SK-N-SH (cell line): ENCODE results near the gene CCDC18. TPM values are rescaled to one million over a fixed set of nuclear protein-coding genes. Genes with fewer than 3 reads are reported as not detected.

Experiments used
- CTCF ChIA-PET: fragments of 300-600, 350-600 bp; formaldehyde crosslinking; extraction: SDS; loops from one replicate; lab custom pipeline; 2021; lab: Yijun Ruan, JAX
- POLR2A ChIA-PET: fragments of 350-600 bp; sonication (Branson Sonifier 250); formaldehyde crosslinking; extraction: SDS; loops from one replicate; lab custom pipeline; 2020; ENCODE audit warnings: antibody characterized with exemption, inconsistent platforms; lab: Yijun Ruan, JAX
- DNase-seq: peaks from one replicate; pipeline ENCODE4 v3.0.0; 2012
- H2AFZ ChIP-seq: fragments of 200-600 bp; sonication (generic); 2 replicates; pipeline ENCODE4 v1.8.1; 2016; ENCODE audit warnings: antibody characterized with exemption, mild to moderate bottlenecking, low read depth
- H3F3A ChIP-seq: fragments of 200-600 bp; sonication (generic); replicated peaks from 2 replicates; pipeline ENCODE3; 2016; ENCODE audit warnings: antibody characterized with exemption, mild to moderate bottlenecking; ENCODE audit not compliant: insufficient read depth
- H3K27ac ChIP-seq, 2 experiments: fragments of 200-500 bp in 1 of 2; fragments of 200-600 bp in 1 of 2; sonication (Bioruptor generic) in 1 of 2; sonication (generic), shearing (Covaris generic) in 1 of 2; 2 replicates each; pipeline versions ENCODE4 v1.5.1 to v1.6.1; 2014 to 2016; ENCODE audit warnings: low read depth in 2 of 2, inconsistent platforms in 1 of 2, low read length in 1 of 2, mild to moderate bottlenecking in 1 of 2, mixed read lengths in 1 of 2
- H3K27me3 ChIP-seq: fragments of 200-600 bp; sonication (generic), shearing (Covaris generic); 2 replicates; pipeline ENCODE4 v1.6.1; 2016; ENCODE audit warnings: mixed run types; ENCODE audit not compliant: insufficient read depth
- H3K36me3 ChIP-seq, 2 experiments: fragments of 200-500 bp in 1 of 2; fragments of 200-600 bp in 1 of 2; sonication (Bioruptor generic) in 1 of 2; sonication (generic) in 1 of 2; replicated peaks in 1 of 2; 2 replicates each; pipeline versions ENCODE3 to v1.5.1; 2014 to 2016; ENCODE audit warnings: low read length in 1 of 2, mild to moderate bottlenecking in 1 of 2; ENCODE audit not compliant: insufficient read depth in 2 of 2, control insufficient read depth in 1 of 2
- H3K4me1 ChIP-seq, 2 experiments: fragments of 200-500 bp in 1 of 2; fragments of 200-600 bp in 1 of 2; sonication (Bioruptor generic) in 1 of 2; sonication (generic), shearing (Covaris generic) in 1 of 2; 2 replicates each; pipeline versions ENCODE4 v1.5.1 to v1.6.1; 2014 to 2016; ENCODE audit warnings: low read depth in 1 of 2, low read length in 1 of 2, mixed run types in 1 of 2; ENCODE audit not compliant: insufficient read depth in 2 of 2, control insufficient read depth in 1 of 2
- H3K4me2 ChIP-seq: fragments of 200-600 bp; sonication (generic), shearing (Covaris generic); 2 replicates; pipeline ENCODE4 v1.6.1; 2017; ENCODE audit warnings: mixed run types
- H3K4me3 ChIP-seq, 2 experiments: fragments of 200-500 bp in 1 of 2; fragments of 200-600 bp in 1 of 2; sonication (Bioruptor generic) in 1 of 2; sonication (generic), shearing (Covaris generic) in 1 of 2; 2 replicates each; pipeline versions ENCODE4 v1.5.1 to v1.8.1; 2014 to 2016; ENCODE audit warnings: low read depth in 2 of 2, inconsistent platforms in 1 of 2, low read length in 1 of 2, mild to moderate bottlenecking in 1 of 2, mixed read lengths in 1 of 2, moderate library complexity in 1 of 2
- H3K79me2 ChIP-seq: fragments of 200-600 bp; sonication (generic); 2 replicates; pipeline ENCODE4 v1.8.1; 2017; ENCODE audit warnings: mild to moderate bottlenecking; ENCODE audit not compliant: insufficient read depth
- H3K9ac ChIP-seq: fragments of 200-600 bp; sonication (generic); 2 replicates; pipeline ENCODE4 v1.6.1; 2017; ENCODE audit warnings: mixed run types
- H3K9me2 ChIP-seq: fragments of 200-600 bp; sonication (generic); 2 replicates; pipeline ENCODE4 v1.6.1; 2017; ENCODE audit warnings: mixed run types
- H3K9me3 ChIP-seq: fragments of 200-600 bp; sonication (generic); 2 replicates; pipeline ENCODE4 v1.6.1; 2017; ENCODE audit warnings: mixed run types, mild to moderate bottlenecking, moderate library complexity
- H4K20me1 ChIP-seq: fragments of 200-600 bp; sonication (generic); 2 replicates; pipeline ENCODE4 v1.6.1; 2017; ENCODE audit warnings: mild to moderate bottlenecking, mixed run types; ENCODE audit not compliant: insufficient read depth
- CHD2 ChIP-seq: fragments of 150-350 bp; IDR thresholded peaks from 2 replicates; pipeline ENCODE4 v1.6.1; 2018; ENCODE audit warnings: low read length; ENCODE audit not compliant: partially characterized antibody
- CTCF ChIP-seq: fragments of 200-600 bp; sonication (generic); IDR thresholded peaks from 2 replicates; pipeline ENCODE4 v1.6.1; 2017; ENCODE audit warnings: antibody characterized with exemption, mild to moderate bottlenecking, moderate library complexity
- ELF1 ChIP-seq: IDR thresholded peaks from 2 replicates; pipeline ENCODE4 v1.4.0; 2012
- EP300 ChIP-seq, 2 experiments: IDR thresholded peaks; 2 replicates each; pipeline versions ENCODE4 v1.4.0 to v1.6.1; 2012; ENCODE audit warnings: borderline replicate concordance in 1 of 2, low read depth in 1 of 2, low read length in 1 of 2
- MAX ChIP-seq: IDR thresholded peaks from 2 replicates; pipeline ENCODE4 v1.4.0; 2012; ENCODE audit warnings: low read depth
- NFIC ChIP-seq: IDR thresholded peaks from 2 replicates; pipeline ENCODE4 v1.4.0; 2012; ENCODE audit warnings: borderline replicate concordance
- POLR2AphosphoS5 ChIP-seq: IDR thresholded peaks from 2 replicates; pipeline ENCODE4 v1.6.1; 2012; ENCODE audit warnings: low read depth, low read length
- RCOR1 ChIP-seq: fragments of 150-350 bp; IDR thresholded peaks from 2 replicates; pipeline ENCODE4 v1.6.1; 2017; ENCODE audit warnings: antibody characterized with exemption, low read length
- RXRA ChIP-seq: IDR thresholded peaks from 2 replicates; pipeline ENCODE4 v1.4.0; 2012; ENCODE audit warnings: low read depth, mild to moderate bottlenecking, borderline replicate concordance
- SMC3 ChIP-seq: IDR thresholded peaks from 2 replicates; pipeline ENCODE4 v1.6.1; 2012; ENCODE audit warnings: low read depth, low read length, improper control_type of control experiment
- TAF1 ChIP-seq: IDR thresholded peaks from 2 replicates; pipeline ENCODE4 v1.6.1; 2012; ENCODE audit warnings: low read depth, mild to moderate bottlenecking, low read length, moderate library complexity, borderline replicate concordance
- TEAD4 ChIP-seq: IDR thresholded peaks from 2 replicates; pipeline ENCODE4 v1.4.0; 2012; ENCODE audit warnings: mild to moderate bottlenecking, borderline replicate concordance; ENCODE audit not compliant: insufficient read depth
- USF1 ChIP-seq: IDR thresholded peaks from 2 replicates; pipeline ENCODE4 v1.4.0; 2012; ENCODE audit warnings: low read depth, borderline replicate concordance
- USF2 ChIP-seq: fragments of 150-350 bp; IDR thresholded peaks from 2 replicates; pipeline ENCODE4 v1.6.1; 2017; ENCODE audit warnings: antibody characterized with exemption, low read length, low read depth, borderline replicate concordance
- ZBTB33 ChIP-seq: IDR thresholded peaks from 2 replicates; pipeline ENCODE4 v1.4.0; 2012; ENCODE audit warnings: low read depth, borderline replicate concordance
- WGBS: methylation state at CpG from one replicate; pipeline ENCODE4 v1.1.6; 2017; ENCODE audit warnings: low lambda C conversion rate; 5-methylcytosine and 5-hydroxymethylcytosine counted together
- polyA plus RNA-seq, 3 experiments: library from polyadenylated mRNA; depleted of rRNA; stranded (reverse); fragments of >200 nt; gene quantifications; 2 replicates each; pipeline ENCODE4 v1.2.3, GENCODE V29; 2012

The CCDC18 gene
- polyA plus RNA-seq, 1 of the 3 experiments (the other 2 are of a cell fraction) = 4.0 TPM

- H3K4me1 ChIP-seq = no peaks in the 10 kb centered on the region
- no peaks in the 10 kb centered on the region for H4K20me1 ChIP-seq
- H3K4me2 ChIP-seq = no peak overlapping the region
- DNase-seq = no peak
- H3K27ac ChIP-seq = no peak overlapping the region
- peaks cover 16 to 40% of the 10 kb centered on the region in 2 experiments for H3K36me3 ChIP-seq
- H3K4me3 ChIP-seq = no peak overlapping the region
- TF ChIP-seq NFIC = no peak
- no peak for TF ChIP-seq SMC3
- TF ChIP-seq POLR2AphosphoS5 = no peak
- TF ChIP-seq CTCF = no peak
- no peak for TF ChIP-seq TEAD4
- TF ChIP-seq ELF1 = no peak
- TF ChIP-seq MAX = no peak
- TF ChIP-seq ZBTB33 = no peak
- no peak for TF ChIP-seq USF1
- TF ChIP-seq USF2 = no peak
- TF ChIP-seq CHD2 = no peak
- no peak for TF ChIP-seq EP300 (IDR thresholded peaks at IDR 0.05; ENCODE audit: borderline replicate concordance in 1 of 2, low read depth in 1 of 2, low read length in 1 of 2)
- no peak for TF ChIP-seq TAF1
- TF ChIP-seq RXRA = no peak
- no peak for TF ChIP-seq RCOR1
- no peak overlapping the region for H3K9ac ChIP-seq
- H3K9me2 ChIP-seq = no peaks in the 10 kb centered on the region
- CTCF ChIA-PET = no interaction called here
- H3K9me3 ChIP-seq = no peaks in the 10 kb centered on the region
- no peaks in the 10 kb centered on the region for H3F3A ChIP-seq
- no peak overlapping the region for H2AFZ ChIP-seq
- H3K27me3 ChIP-seq = no peaks in the 10 kb centered on the region
- no peaks in the 10 kb centered on the region for H3K79me2 ChIP-seq
- POLR2A ChIA-PET = no interaction called here
- 97% methylated on average over 4 of the region's 4 CpGs for WGBS
Measured at GRCh38 chr1:93200714-93201113, 20.2 kb downstream of the CCDC18 start.
